SK-N-MC (cell line): Measurements from ENCODE around the gene MBD3L5.

Source experiments
- EZH2 ChIP-seq: fragments of 200-600 bp; sonication (generic); IDR thresholded peaks from one replicate; pipeline ENCODE4 v1.6.1; 2017; ENCODE audit warnings: antibody characterized with exemption
- FOXP2 ChIP-seq: optimal IDR thresholded peaks from 2 replicates; pipeline ENCODE3; 2011; ENCODE audit warnings: mild to moderate bottlenecking, moderate library complexity; ENCODE audit not compliant: insufficient read depth; ENCODE audit errors: extremely low read length, control extremely low read depth
- POLR2AphosphoS5 ChIP-seq: IDR thresholded peaks from 2 replicates; pipeline ENCODE4 v1.6.1; 2012; ENCODE audit warnings: mild to moderate bottlenecking, low read depth, low read length, borderline replicate concordance

DNA sequence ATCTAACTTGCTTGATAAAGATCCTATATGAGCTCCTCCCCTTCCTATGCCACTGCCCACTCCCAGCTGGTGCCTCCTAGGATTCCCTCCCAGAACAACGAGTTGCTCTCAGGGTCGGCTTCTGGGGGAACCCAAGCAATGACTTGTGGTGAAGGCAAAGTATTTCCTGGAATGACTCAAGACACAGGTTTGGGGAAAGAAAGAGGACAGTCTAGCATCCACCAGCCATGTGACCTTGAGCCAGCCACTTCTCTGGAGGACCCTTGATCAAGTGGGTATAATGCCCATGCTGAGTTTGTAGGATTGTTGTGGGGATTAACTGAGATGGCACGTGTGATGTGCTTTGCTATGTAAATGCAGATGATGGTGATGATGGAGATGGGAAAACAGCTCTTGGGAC, 42.1 kb upstream of the MBD3L5 start:
- TF ChIP-seq EZH2 (no peak), POLR2AphosphoS5 (no peak), FOXP2 (no peak)
